ENCODE measurements around the gene RARS1. TPM values are rescaled to one million over a fixed set of nuclear protein-coding genes. Genes with fewer than 3 reads are reported as not detected.

RARS1 gene
- total RNA-seq, 1 experiment from 2014 or later = 137 TPM

GRCh38 chr5:168568738-168569137 is 82.5 kb downstream of the RARS1 start:
- no peak overlapping the region for H3K27ac Mint-ChIP-seq (ENCODE audit: unreplicated experiment)
- H3K36me3 Mint-ChIP-seq (ENCODE audit: insufficient read depth, unreplicated experiment) = peaks cover 39% of the 10 kb centered on the region
- peaks cover 13% of the 10 kb centered on the region for H3K4me1 Mint-ChIP-seq (ENCODE audit: low read depth, unreplicated experiment)
- BruUV-seq (replicated peaks) = no TSS peak
- no peaks in the 10 kb centered on the region for H3K9me3 Mint-ChIP-seq (ENCODE audit: low read depth, unreplicated experiment)
- TF ChIP-seq CTCF (IDR thresholded peaks at IDR 0.05; ENCODE audit: unreplicated experiment) = no peak
- no peak overlapping the region for H3K4me3 Mint-ChIP-seq (ENCODE audit: low read depth, unreplicated experiment)
- intact Hi-C loops (cut with micrococcal nuclease; ENCODE audit: unreplicated experiment) = no loop called here
- CTCF ChIA-PET = no interaction called here
- DNase-seq = no peak
- no peaks in the 10 kb centered on the region for H3K27me3 Mint-ChIP-seq (ENCODE audit: unreplicated experiment)

Small RNA genes within 50 kb of the gene (microRNA-seq; reads per million reads assigned to microRNA genes)
- gene MIR103A1 (not detected), gene MIR103B1 (not detected)

Other genes with a start within 250 kb of the RARS1 start
- gene WWC1, start 194.8 kb upstream of the RARS1 start, total RNA-seq (2022) = 190 TPM in 2 replicates
- gene FBLL1, start 42.8 kb downstream of the RARS1 start, total RNA-seq (2022) = 4.9 and 6.0 TPM in 2 replicates
- gene PANK3, start 92.9 kb downstream of the RARS1 start, total RNA-seq (2022) = 101 and 116 TPM in 2 replicates

All from Calu3 (cell line).